GM10266 (cell line): ENCODE measurements around the gene NAPA.

Experiments used
- DNase-seq: peaks from one replicate; pipeline ENCODE4 v3.0.0; 2012; ENCODE audit errors: extremely low spot score
- TF ChIP-seq, protein P1 (sequence below): IDR thresholded peaks from 2 replicates; pipeline ENCODE4 v1.5.1; 2012; ENCODE audit warnings: mild to moderate bottlenecking, low read depth; ENCODE audit not compliant: control insufficient read depth, insufficient read depth; ENCODE audit errors: missing control alignments

NAPA gene

DNA sequence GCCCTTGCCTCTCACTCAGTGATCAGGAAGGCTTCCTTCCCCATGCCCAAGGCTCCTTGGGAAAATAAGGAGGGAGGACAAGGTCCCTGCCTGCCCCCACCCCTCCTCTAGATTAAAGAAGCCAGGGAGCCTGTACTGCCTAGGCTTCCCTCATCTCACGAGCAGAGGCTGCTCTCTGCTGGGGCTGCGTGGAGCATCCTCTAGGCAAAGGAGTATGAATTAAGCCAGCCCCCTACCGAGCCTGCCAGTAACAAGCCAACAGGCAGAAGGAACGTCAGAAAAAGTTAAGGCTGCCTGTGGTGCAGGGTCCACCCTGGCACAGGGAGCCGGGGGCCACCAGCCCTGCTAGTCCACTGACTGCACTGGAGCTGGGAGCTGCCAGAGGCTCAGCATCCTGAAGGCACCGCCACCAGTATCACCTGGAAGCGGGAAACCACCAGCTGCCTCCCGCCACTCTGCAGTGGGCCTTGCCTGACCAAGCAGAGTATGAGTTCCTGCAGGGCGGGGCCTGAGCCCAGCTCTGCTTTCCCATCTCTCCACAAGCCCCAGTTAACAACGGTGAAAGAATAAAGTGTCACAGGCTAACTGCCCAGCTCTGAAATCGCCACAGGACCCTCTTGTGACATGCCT, 6.8 kb downstream of the NAPA start:
- DNase-seq = no peak
- TF ChIP-seq, protein P1, sequence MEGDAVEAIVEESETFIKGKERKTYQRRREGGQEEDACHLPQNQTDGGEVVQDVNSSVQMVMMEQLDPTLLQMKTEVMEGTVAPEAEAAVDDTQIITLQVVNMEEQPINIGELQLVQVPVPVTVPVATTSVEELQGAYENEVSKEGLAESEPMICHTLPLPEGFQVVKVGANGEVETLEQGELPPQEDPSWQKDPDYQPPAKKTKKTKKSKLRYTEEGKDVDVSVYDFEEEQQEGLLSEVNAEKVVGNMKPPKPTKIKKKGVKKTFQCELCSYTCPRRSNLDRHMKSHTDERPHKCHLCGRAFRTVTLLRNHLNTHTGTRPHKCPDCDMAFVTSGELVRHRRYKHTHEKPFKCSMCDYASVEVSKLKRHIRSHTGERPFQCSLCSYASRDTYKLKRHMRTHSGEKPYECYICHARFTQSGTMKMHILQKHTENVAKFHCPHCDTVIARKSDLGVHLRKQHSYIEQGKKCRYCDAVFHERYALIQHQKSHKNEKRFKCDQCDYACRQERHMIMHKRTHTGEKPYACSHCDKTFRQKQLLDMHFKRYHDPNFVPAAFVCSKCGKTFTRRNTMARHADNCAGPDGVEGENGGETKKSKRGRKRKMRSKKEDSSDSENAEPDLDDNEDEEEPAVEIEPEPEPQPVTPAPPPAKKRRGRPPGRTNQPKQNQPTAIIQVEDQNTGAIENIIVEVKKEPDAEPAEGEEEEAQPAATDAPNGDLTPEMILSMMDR = no peak

DNA sequence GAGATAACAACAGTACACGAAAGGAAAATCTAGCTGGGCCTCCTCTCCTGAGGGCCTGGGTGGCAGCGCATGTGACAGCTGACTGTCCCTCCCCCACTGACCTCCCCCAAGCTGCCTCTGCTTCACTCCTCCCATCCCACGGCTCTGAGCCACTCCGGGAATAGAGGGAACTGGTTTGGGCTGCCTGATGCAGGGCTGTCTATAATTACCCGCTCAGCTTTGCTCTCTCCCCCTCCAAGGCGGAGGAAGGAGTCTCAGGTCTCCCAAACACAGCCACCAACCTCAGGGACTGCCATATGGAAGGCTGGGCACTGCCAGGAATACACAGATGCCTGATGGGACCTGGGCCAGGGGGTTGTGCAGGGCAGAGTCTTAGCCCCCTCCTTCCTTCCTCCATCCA, 7.9 kb downstream of the NAPA start:
- no peak for DNase-seq
- TF ChIP-seq, protein P1 = no peak

DNA sequence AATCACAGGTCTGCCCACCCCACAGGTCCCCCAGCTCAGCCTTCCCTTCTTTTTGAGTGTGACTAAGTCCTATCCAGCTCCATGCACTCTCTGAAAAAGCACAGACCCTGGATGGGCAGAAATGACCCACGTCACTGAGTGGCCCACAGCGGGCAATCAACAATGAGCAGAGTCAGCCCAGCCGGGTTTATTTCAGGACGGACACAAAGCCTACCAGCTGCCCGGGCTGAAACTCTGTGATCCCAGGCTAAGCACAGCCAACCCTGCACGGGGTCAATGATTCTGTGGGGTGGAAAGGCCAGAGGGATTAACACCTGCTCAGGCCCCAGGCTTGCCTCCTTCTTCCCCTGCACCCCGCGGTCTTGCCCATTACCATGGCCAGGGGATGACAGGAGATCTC, 8.4 kb downstream of the NAPA start:
- TF ChIP-seq, protein P1 = no peak
- DNase-seq = no peak

DNA sequence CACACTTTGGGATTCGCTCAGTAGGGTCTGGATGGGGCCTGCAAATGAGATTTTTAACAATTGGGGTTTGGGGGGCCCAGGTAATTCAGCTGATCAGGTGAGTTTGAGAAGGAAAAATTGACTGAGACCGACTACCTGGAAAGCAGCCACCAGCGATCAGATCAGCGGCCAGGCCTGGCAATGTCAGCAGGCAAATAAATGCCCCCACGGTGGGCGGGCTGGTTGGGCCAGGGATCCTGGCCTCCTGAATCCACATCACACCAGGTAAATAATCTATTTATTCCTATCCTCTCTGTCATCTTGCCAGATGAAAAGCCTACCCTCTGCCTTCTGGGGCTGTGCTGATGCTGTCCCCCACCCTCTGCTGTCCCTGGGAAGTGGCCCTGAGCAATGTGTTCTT, 9.4 kb downstream of the NAPA start:
- TF ChIP-seq, protein P1 = no peak

GRCh38 chr19:47503826-47504150, 11.1 kb downstream of the NAPA start:
- TF ChIP-seq, protein P1 = no peak
- DNase-seq = no peak

More for the DNA sequence above, 9.4 kb downstream of the NAPA start:
- DNase-seq = no peak

DNA sequence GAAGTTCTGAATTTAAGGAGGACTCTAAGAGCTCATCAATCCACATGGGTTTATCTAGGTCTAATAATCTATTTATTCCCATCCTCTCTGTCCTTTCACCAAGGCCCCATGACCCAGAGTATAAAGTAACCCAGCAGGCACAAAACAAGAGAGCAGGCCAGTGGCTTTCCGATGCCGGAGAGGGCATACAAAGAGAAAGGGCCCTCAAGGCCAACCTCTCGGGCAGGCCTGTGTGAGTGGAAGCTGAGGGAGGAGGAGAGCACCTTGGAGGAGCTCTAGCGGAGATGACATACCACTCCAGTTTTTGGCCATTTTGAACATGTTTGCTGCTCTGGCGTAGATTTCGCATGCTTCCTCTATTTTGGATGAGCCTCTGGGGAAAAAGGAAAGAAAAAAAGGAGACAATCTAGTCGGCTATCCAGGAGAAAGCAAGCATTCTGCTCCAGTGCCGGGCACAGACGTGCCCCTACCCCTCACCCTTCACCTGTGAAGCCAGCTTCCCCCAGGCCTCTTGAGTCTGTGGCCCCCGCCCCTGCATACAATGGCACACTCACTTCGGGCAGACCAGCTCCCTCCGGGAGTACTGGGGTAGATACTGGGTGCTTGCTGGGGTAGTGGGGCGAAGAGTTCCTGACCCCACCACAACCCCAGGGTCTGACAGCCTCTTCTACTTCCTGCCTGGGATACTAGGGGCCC, 11.6 kb downstream of the NAPA start:
- no peak for DNase-seq
- TF ChIP-seq, protein P1 = no peak
